Effector CD8-positive, alpha-beta T cell (primary cell): ENCODE data around the gene DRG2.

Experiments
- DNase-seq: peaks from one replicate; lab custom pipeline; 2025; lab: John Stamatoyannopoulos, UW

The DRG2 gene

DNA sequence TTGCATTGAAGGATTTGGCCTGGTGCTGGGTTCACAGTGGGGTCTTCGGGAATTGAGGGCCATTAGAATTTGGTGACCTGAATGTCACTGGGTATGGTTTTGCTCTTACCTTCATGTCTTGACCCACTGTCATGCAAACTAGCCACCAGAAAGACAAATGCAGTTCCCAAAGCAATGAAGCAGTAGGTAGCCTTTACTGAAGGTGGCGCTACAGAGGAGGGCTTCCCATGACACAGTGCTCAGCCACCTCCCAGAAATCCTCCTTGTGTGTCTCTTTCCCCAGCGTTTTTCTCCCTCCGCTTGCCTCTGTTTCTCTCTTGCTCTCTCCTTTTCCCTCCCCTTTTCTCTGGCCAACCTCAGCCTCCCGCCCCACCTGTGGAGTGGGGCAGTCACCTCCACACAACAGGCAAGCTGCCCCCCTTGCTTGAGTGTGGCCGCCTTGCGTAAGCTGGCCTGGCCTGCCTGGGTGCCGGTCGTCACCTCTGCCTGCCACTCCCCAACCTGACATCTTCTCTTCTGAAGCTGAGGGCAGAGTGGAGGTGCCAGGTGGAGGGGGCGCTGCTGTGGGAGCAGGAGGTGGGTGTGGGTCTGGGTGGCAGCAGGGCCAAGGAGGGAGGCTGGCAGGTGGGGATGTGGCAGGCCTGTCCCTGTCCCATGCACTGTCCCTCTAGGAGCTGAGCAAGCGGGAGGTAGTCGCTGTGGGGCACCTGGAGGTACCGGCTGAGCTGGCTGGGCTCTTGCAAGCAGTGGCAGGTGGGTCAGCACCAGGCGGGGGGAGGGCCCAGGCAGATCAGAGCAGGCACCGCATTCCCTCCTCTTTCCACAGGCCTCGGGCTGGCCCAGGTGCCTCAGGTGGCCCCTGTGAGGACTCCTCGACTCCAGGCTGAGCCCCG, 55.5 kb downstream of the DRG2 start:
- DNase-seq = no peak

DNA sequence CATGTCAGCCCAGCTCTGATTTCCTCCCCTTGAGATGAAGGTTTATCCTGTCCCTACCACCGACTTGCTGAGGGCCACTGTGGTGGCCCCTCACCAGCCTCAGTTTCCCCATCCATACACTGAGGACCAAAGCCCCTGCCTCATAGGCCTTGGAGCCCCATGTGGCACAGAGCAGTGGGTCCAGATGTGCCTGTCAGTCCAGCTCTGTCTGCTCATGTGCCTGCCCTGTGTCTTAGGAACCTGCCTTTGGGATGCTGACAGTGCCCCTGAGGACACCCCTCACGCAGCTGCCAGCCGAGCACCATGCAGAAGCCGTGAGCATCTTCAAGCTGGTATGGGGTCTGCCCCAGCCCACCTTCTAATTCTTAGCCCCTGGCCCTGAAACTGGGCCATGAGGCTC, 56.5 kb downstream of the DRG2 start:
- DNase-seq = no peak

DNA sequence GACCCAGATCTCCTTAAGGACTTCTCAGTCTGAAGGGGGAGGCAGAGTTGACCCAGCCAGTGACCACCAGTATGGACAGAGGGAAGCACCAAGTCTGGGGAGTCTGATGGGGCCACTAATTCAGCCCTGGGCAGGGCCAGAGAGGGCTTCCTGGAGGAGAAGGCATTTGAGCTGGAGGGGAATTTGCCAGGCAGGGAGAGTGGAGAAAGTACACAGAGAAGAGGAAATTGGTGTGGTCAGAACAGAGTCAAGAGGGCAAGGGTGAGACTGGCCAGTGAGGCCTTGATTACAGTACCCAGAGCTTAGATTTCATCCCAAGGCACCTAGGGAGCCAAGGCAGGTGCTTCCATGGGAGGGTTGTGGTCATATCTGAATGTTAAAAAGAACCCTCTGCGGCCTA, 57.1 kb downstream of the DRG2 start:
- no peak for DNase-seq

DNA sequence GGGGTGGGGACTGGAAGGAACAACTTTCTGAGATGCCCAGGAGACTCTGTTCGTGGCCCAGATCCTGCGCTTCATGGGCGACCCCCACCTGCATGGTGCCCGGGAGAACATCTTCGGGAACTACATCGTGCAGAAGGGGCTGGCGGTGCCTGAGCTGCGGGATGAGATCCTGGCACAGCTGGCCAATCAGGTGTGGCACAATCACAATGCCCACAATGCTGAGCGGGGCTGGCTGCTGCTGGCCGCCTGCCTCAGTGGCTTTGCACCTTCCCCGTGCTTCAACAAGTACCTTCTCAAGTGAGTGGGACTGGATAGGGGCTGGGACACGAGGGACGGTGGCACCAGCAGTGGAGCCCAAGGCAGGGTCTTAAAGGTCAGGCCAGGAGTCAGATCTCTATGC, 58.1 kb downstream of the DRG2 start:
- no peak for DNase-seq

GRCh38 chr17:18146259-18146658, 58.5 kb downstream of the DRG2 start:
- no peak for DNase-seq

DNA sequence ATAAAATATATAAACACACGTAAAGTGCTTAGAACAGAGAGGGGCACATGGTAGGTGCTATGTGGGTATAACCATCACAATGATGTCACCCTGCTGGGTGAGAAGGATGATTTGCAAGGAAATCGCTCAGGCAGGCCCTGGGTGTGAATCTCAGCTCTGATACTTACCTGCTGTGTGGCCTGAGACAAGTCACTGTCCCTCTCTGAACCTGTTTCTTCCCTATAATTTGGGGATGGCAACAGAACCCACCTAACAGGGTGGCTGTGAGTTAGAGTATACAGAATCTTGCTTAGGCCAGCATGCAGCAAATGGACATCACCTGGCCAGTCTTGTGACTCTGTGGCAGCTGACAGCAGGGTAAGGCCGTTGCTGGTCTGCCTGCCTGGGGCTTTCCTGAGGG, 59.2 kb downstream of the DRG2 start:
- DNase-seq = no peak

GRCh38 chr17:18148586-18148985, 60.8 kb downstream of the DRG2 start:
- no peak for DNase-seq

- no peak for DNase-seq
Measured at GRCh38 chr17:18151290-18151689, 63.5 kb downstream of the DRG2 start.

DNA sequence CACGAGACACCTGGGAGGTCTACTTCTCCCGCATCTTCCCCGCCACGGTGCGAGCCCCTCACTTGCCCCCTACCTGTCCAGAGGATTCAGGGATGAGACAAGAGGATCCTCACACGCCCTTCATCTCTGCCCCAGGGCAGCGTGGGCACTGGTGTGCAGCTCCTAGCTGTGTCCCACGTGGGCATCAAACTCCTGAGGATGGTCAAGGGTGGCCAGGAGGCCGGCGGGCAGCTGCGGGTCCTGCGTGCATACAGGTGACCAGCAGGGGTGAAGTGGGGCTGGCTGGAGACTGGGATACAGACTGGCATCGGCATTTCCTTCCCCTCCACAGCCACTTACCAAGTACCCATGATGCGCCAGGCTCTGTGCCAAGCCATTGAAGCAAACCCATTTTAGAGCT, 67.4 kb downstream of the DRG2 start:
- DNase-seq = no peak

DNA sequence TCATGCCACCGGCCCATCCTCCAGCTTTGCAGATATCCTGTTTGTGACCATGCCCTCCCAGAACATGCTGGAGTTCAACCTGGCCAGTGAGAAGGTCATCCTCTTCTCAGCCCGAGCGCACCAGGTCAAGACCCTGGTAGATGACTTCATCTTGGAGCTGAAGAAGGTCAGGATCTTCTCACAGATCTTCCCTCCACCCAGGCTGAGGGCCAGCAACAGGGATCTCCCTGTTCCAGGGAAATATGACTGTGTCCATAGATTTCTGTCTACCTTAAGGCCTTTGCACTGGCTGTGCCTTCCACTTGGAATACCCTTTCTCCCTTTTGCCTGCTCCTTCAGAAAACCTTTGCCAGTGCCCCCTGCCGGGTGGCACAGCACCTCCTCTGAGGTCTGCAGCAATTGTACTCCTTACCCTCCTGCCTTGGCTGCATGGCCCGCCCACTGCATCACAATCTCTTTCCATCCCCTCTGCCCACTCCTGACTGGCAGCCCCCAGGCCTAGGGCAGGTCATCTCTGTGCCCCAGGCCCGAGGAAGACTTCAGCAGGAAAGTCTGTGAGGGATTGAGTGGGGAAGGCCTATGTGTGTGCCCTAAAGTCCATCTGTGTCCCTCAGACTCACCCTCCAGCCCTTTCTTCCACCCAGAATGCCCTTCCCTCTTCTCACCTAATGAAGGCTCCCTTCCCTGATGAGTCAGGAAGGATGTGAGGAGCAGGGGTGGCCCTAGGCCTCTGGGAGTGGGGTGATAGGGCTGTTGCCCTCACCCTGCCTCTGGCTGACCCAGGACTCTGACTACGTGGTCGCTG, 68.6 kb downstream of the DRG2 start:
- no peak for DNase-seq

GRCh38 chr17:18156976-18157280, 69.2 kb downstream of the DRG2 start:
- no peak for DNase-seq
